LNCAP (cell line): ENCODE data around the gene ATP6V0B.

Experiments used
- TF ChIP-seq, protein P1 (sequence below): fragments of 450-650 bp; IDR thresholded peaks from 2 replicates; pipeline ENCODE4 v1.5.1; 2017; ENCODE audit warnings: mild to moderate bottlenecking

Gene ATP6V0B

DNA sequence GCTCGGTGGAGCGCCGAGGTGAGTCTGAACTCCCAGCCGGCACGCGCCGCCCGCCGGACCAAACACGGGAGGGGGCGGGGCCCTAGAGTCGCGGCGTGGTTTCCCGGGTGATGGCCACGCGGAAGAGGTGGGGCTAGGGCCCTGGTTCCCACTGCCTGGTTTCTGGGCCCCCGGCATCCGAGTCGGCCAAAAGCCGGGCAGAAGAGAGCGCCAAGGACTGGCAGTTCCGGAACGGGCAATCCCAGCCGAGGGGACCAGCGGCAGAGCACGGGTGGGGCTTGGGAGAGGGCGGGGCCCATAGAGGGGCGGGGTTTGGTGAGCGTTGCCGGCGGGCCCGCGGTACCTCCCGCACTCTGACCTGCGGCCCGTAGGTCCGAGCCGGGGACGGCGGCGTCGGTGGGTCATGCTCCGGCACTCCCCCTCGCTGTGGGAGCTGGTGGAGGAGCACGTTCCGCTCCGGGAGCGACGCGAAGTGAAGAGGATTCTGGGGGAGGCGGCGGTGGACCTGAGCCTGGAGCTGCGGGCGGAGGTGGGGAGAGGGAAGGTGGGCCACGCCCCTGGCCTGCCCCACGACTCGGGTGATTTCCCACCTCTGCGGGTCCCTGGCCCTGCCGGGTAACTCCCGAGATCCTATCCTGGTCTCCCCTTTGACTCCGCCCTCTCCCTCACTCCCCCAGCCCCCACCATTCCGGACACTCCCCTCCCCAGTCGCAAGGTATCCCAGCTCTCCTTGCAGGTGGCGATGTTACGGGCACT, 16.9 kb downstream of the ATP6V0B start, which contains the start of gene CCDC24:
Gene CCDC24 (plus strand): TSS at position 124 of the 756 bp plus-strand sequence. CDS start 280 bp downstream, at position 404.
- TF ChIP-seq, protein P1, sequence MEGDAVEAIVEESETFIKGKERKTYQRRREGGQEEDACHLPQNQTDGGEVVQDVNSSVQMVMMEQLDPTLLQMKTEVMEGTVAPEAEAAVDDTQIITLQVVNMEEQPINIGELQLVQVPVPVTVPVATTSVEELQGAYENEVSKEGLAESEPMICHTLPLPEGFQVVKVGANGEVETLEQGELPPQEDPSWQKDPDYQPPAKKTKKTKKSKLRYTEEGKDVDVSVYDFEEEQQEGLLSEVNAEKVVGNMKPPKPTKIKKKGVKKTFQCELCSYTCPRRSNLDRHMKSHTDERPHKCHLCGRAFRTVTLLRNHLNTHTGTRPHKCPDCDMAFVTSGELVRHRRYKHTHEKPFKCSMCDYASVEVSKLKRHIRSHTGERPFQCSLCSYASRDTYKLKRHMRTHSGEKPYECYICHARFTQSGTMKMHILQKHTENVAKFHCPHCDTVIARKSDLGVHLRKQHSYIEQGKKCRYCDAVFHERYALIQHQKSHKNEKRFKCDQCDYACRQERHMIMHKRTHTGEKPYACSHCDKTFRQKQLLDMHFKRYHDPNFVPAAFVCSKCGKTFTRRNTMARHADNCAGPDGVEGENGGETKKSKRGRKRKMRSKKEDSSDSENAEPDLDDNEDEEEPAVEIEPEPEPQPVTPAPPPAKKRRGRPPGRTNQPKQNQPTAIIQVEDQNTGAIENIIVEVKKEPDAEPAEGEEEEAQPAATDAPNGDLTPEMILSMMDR = no peak

DNA sequence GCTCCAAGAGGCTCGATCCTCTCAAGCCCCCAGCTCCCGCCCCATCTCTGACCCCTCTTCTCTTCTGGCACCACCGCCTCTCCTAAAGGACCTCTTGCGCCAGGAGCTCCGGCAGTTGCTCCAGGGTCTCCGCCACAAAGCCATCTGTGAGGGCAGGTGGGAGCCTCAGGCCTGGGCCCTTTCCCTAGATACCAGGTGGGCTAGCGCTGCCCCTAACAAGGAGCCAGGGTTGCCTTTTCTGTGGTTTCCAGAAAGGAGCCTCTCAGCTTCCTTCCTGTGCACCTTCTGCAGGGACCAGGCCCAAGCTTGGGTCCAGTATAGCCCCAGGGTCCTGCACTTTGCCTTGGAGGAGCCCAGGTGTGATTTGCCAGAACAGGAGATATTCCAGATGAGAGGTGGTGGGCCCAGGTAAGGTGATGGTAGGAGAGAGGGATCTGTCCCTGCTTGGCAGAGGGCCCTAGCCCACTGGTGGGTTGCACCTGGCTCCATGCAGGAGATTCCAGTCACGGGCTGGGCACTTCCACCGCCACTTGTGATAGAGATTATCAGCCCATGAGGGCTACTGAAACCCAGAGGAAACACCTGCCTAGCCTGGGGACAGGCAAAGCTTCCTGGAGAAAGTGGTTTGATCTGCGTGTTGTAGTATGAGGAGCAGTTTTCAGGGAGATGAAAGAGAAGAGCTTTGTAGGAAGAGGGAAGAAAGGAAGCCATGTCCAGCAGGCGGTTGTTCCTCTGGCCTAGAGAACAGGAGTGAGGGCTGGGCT, 17.7 kb downstream of the ATP6V0B start:
- TF ChIP-seq, protein P1 = no peak

DNA sequence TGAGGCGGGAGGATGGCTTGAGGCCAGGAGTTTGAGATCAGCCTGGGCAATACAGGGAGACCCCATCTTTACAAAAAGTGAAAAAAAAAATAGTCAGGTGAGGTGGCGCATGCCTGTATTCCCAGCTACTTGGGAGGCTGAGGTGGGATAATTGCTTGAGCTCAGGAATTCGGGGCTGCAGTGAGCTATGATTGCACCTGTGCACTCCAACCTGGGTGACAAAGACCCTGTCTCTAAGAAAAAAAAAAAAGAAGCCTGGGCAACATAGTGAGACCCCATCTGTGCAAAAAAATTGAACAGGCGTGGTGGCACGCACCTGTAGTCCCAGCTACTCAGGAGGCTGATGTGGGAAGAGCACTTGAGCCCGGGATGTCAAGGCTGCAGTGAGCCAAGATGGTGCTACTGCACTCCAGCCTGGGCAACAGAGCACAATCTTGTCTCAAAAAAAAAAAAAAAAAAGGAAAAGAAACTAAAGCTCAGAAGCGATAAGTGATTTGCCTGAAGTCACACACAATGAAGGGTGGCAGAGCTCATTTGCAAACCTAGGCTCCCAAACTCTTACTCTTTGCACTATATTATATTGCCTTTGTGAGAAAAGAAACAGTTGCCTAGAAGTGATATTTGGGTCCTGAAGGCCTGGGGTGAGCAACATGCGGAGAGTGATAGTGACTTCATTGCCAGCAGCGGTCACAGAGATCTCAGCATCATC, 18.6 kb downstream of the ATP6V0B start:
- TF ChIP-seq, protein P1 = no peak

DNA sequence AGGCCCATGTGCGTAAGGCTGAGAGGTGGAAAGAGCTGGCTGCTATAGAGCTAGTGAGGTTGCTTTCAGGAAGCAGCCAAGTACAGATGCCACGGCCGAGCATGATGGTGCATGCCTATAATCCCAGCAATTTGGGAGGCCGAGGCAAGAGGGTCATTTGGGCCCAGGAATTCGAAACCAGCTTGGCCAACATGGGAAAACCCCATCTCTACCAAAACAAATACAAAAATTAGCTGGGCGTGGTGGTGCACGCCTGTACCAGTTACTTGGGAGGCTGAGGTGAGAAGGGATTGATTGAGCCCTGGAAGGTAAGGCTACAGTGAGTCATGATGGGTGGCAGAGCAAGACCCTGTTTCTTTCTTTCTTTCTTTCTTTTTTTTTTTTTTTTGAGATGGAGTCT, 19.3 kb downstream of the ATP6V0B start:
- TF ChIP-seq, protein P1 = no peak

DNA sequence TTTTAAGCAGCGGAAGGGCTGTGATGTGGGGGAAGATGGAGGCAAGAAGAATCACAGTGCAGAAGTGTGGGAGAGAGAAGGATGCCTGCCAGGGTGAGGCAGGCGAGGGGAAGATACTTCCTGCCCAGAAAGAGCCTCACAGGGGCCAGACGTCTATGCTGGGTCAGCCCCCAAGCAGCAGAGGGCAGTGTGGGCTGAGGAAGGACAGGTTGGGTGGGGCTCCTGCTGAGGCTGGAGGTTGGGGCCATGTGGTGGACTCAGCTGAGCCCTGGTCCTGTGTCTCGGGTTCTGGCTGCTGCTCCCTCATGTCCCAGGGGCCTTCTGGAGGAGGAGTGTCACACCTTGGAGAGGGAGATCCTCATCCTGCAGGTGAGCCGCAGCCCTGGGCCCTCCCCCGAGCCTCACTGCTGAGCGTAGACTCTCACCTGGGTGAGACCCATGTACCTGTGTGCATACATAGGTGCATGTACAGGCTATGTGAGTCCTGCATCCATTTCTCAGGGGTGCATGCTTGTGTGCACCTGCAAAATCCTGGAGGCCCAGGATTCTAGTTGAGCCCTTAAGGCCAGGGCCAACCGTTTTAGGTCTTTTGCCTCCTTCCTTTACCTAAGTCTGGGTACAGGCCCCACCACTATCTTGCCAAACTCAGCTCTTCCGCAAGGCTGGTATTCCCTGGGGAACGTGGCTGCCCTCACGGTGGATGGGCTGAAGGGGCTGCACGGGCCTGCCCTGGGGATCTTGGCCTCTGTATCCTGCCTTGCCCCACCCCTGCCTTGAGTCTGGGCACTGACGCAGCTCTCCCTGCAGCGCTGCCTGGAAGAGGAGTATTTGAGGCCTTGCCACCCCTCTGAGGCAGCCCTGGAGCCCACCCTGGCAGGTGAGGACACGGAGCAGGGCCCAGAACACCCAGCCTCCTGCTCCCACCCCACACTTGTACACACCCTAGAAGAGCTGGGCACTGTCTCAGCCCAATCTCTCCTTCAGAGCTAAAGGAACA, 20.3 kb downstream of the ATP6V0B start:
- TF ChIP-seq, protein P1 = no peak

DNA sequence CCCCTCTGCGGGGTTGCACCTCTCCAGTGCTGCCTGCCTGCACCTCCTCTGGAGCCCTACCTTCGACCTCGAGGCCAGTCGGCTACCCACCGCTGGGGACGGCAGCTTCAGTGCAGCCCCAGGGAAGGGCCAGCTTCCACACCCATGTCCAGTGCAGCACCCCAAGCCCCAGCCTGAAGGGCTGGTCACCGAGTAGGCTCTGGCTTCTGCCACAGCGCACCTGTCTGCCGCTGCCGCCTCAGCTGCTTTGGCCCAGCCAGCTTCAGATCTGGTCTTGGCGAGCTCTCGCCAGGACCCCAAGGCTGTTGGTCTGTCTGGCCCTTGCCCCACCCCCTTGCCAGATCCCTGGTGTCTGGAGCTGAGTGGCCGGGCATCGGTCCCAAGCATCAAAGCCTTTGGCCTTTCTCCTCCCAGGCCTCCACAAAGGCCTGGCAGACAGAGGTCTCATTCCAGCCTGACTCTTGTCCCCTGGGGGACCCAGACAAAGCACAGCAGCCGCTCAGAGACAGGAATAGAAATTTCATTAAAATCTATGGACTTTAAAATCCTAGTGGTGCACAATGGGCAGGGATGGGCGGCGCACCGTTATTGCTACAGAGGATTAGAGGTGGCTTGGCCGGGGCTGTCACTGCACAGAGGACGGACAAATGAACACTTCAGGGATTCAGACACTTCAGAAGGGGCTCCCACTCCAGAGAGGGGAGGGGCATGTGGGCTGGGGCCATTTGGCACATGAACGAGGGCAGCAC, 21.4 kb downstream of the ATP6V0B start:
- TF ChIP-seq, protein P1 = no peak
